ENCODE data around the gene AKAP7.

GRCh38 chr6:131124336-131125071 lies 10.8 kb upstream of the AKAP7 start:
- TF ChIP-seq CTCF (IDR thresholded peaks at IDR 0.05) (no peak), POLR2A (IDR thresholded peaks at IDR 0.05) (no peak)

Data from esophagus squamous epithelium (tissue), 4 donors.